ENCODE data around the gene ZNF438. TPM values are rescaled to one million over a fixed set of nuclear protein-coding genes. Genes with fewer than 3 reads are reported as not detected.

The ZNF438 gene
- total and polyA plus RNA-seq, 4 experiments from 2014 or later = 2.0 to 4.5 (median 3.9) TPM

GRCh38 chr10:31072451-31072850, 40.8 kb upstream of the ZNF438 start:
- Histone ChIP-seq H3K9me3 (ENCODE audit: control insufficient read depth in 1 of 2, low read length in 2 of 2) (no peaks in the 10 kb centered on the region), H3K36me3 (ENCODE audit: insufficient read depth, low read length) (no peaks in the 10 kb centered on the region), H3K4me1 (ENCODE audit: insufficient read depth, low read length) (no peaks in the 10 kb centered on the region), H3K27me3 (ENCODE audit: insufficient read depth, low read length) (no peaks in the 10 kb centered on the region), H3K4me3 (ENCODE audit: low read length in 2 of 2) (no peak overlapping the region), H3K27ac (ENCODE audit: low read depth, low read length) (no peak overlapping the region)
- DNase-seq = no peak
- H3K4me1 Mint-ChIP-seq = peaks cover 0 to 1% (median 0%) of the 10 kb centered on the region in 4 donors
- no peaks in the 10 kb centered on the region for H3K9me3 Mint-ChIP-seq
- no peak overlapping the region for H3K27ac Mint-ChIP-seq
- intact Hi-C loops (cut with micrococcal nuclease) = no loop called here
- peaks cover 26 to 40% of the 10 kb centered on the region in 2 donors for H3K27me3 Mint-ChIP-seq
- ChIA-PET CTCF (ENCODE audit: partially characterized antibody) (interaction anchor here (1.9 kb wide), 1 partner anchor 11 kb away, joined by 8 read pairs; no protein-coding TSS in a partner anchor), POLR2A (ENCODE audit: partially characterized antibody) (no interaction called here)
- no peak overlapping the region for H3K4me3 Mint-ChIP-seq
- H3K36me3 Mint-ChIP-seq = no peaks in the 10 kb centered on the region

- H3K4me3 Mint-ChIP-seq = no peak overlapping the region
- Histone ChIP-seq H3K27ac (ENCODE audit: low read depth, low read length) (no peak overlapping the region), H3K4me1 (ENCODE audit: insufficient read depth, low read length) (no peaks in the 10 kb centered on the region), H3K4me3 (ENCODE audit: low read length in 2 of 2) (no peak overlapping the region), H3K36me3 (ENCODE audit: insufficient read depth, low read length) (no peaks in the 10 kb centered on the region), H3K27me3 (ENCODE audit: insufficient read depth, low read length) (no peaks in the 10 kb centered on the region), H3K9me3 (ENCODE audit: control insufficient read depth in 1 of 2, low read length in 2 of 2) (no peaks in the 10 kb centered on the region)
- CTCF ChIA-PET (ENCODE audit: partially characterized antibody) = interaction anchor here (1.9 kb wide), 1 partner anchor 12 kb away, joined by 8 read pairs; no protein-coding TSS in a partner anchor
- peaks cover 0 to 1% (median 0%) of the 10 kb centered on the region in 4 donors for H3K4me1 Mint-ChIP-seq
- no peak for DNase-seq
- peaks cover 26 to 42% of the 10 kb centered on the region in 2 donors for H3K27me3 Mint-ChIP-seq
- H3K36me3 Mint-ChIP-seq = no peaks in the 10 kb centered on the region
- POLR2A ChIA-PET (ENCODE audit: partially characterized antibody) = no interaction called here
- H3K9me3 Mint-ChIP-seq = no peaks in the 10 kb centered on the region
- intact Hi-C loops (cut with micrococcal nuclease) = no loop called here
- peak overlapping the region in 2 of 7 donors; percentile 8 to 13 for H3K27ac Mint-ChIP-seq
Measured at GRCh38 chr10:31071232-31072005, 39.8 kb upstream of the ZNF438 start.

GRCh38 chr10:31070691-31071090, 39.0 kb upstream of the ZNF438 start:
- POLR2A ChIA-PET (ENCODE audit: partially characterized antibody) = no interaction called here

DNA sequence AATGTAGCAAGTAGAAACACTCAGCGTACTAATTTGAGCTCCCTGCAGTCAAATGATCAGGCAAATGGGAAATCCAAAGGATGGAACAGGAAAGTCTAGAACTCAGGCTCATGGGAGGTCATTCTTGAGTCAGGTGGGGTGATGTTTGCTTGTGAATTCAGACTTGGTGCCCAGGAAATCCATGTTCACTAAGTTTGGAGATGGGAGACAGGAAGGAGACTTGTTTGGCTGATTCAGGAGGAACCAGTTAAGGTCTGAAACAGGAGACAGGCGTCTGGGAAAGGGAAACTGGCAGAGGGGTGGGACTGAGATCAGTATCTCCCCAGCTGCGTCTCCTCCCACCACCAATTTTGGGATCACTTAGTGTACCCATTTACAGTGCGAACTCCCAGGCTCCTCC, 38.4 kb upstream of the ZNF438 start:
- H3K27ac ChIP-seq (ENCODE audit: low read depth, low read length) = no peak overlapping the region
- H3K36me3 ChIP-seq (ENCODE audit: insufficient read depth, low read length) = no peaks in the 10 kb centered on the region
- ChIA-PET POLR2A (ENCODE audit: partially characterized antibody) (no interaction called here), CTCF (ENCODE audit: partially characterized antibody) (no interaction called here)
- no peaks in the 10 kb centered on the region for H3K27me3 ChIP-seq (ENCODE audit: insufficient read depth, low read length)
- Mint-ChIP-seq H3K4me1 (peaks cover 0 to 1% (median 0%) of the 10 kb centered on the region in 4 donors), H3K27me3 (peaks cover 26 to 49% of the 10 kb centered on the region in 2 donors), H3K9me3 (no peaks in the 10 kb centered on the region), H3K36me3 (no peaks in the 10 kb centered on the region), H3K4me3 (no peak overlapping the region), H3K27ac (no peak overlapping the region)
- no peak overlapping the region for H3K4me3 ChIP-seq (ENCODE audit: low read length in 2 of 2)
- no peaks in the 10 kb centered on the region for H3K9me3 ChIP-seq (ENCODE audit: control insufficient read depth in 1 of 2, low read length in 2 of 2)
- DNase-seq = no peak
- H3K4me1 ChIP-seq (ENCODE audit: insufficient read depth, low read length) = no peaks in the 10 kb centered on the region
- intact Hi-C loops (cut with micrococcal nuclease) = no loop called here

More at GRCh38 chr10:31070691-31071090, 39.0 kb upstream of the ZNF438 start:
- Mint-ChIP-seq H3K27ac (peak overlapping the region in 1 of 7 donors; percentile 13), H3K4me1 (peaks cover 0 to 1% (median 0%) of the 10 kb centered on the region in 4 donors), H3K36me3 (no peaks in the 10 kb centered on the region), H3K9me3 (no peaks in the 10 kb centered on the region), H3K4me3 (no peak overlapping the region), H3K27me3 (peaks cover 26 to 44% of the 10 kb centered on the region in 2 donors)
- CTCF ChIA-PET (ENCODE audit: partially characterized antibody) = no interaction called here
- Histone ChIP-seq H3K27ac (ENCODE audit: low read depth, low read length) (no peak overlapping the region), H3K4me3 (ENCODE audit: low read length in 2 of 2) (no peak overlapping the region), H3K36me3 (ENCODE audit: insufficient read depth, low read length) (no peaks in the 10 kb centered on the region), H3K27me3 (ENCODE audit: insufficient read depth, low read length) (no peaks in the 10 kb centered on the region), H3K9me3 (ENCODE audit: control insufficient read depth in 1 of 2, low read length in 2 of 2) (no peaks in the 10 kb centered on the region), H3K4me1 (ENCODE audit: insufficient read depth, low read length) (no peaks in the 10 kb centered on the region)
- no peak for DNase-seq
- intact Hi-C loops (cut with micrococcal nuclease) = no loop called here

GRCh38 chr10:31069411-31069810, 37.7 kb upstream of the ZNF438 start:
- H3K27me3 ChIP-seq (ENCODE audit: insufficient read depth, low read length) = no peaks in the 10 kb centered on the region
- H3K27me3 Mint-ChIP-seq = peaks cover 28 to 52% of the 10 kb centered on the region in 2 donors
- peaks cover 0 to 1% (median 0%) of the 10 kb centered on the region in 4 donors for H3K4me1 Mint-ChIP-seq
- no peaks in the 10 kb centered on the region for H3K4me1 ChIP-seq (ENCODE audit: insufficient read depth, low read length)
- H3K9me3 ChIP-seq (ENCODE audit: control insufficient read depth in 1 of 2, low read length in 2 of 2) = no peaks in the 10 kb centered on the region
- H3K9me3 Mint-ChIP-seq = no peaks in the 10 kb centered on the region
- POLR2A ChIA-PET (ENCODE audit: partially characterized antibody) = no interaction called here
- DNase-seq = no peak
- H3K36me3 Mint-ChIP-seq = no peaks in the 10 kb centered on the region
- H3K27ac Mint-ChIP-seq = no peak overlapping the region
- no peak overlapping the region for H3K4me3 Mint-ChIP-seq
- H3K27ac ChIP-seq (ENCODE audit: low read depth, low read length) = no peak overlapping the region
- H3K36me3 ChIP-seq (ENCODE audit: insufficient read depth, low read length) = no peaks in the 10 kb centered on the region
- CTCF ChIA-PET (ENCODE audit: partially characterized antibody) = no interaction called here
- H3K4me3 ChIP-seq (ENCODE audit: low read length in 2 of 2) = no peak overlapping the region
- intact Hi-C loops (cut with micrococcal nuclease) = no loop called here

DNA sequence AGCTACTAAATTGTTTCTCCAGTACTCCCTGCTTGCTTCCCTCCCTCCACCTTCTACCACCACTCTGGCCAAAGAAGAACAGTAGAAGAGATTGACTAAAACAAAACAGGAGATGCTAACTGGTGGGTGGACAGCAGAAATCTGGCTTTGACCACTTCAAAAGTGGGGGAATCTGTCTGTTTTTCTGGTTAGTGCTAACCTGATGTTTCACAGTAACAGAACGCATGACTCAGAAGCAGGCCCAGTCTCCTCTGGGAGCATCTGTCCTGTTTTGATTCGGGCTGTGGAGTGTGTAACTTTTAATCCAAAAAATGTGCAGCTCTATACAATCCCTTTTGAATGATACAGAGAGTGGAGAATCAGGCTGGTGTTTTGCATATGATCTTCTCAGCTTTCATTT, 32.7 kb upstream of the ZNF438 start:
- H3K27ac Mint-ChIP-seq = no peak overlapping the region
- DNase-seq = no peak
- H3K27me3 ChIP-seq (ENCODE audit: insufficient read depth, low read length) = no peaks in the 10 kb centered on the region
- no peaks in the 10 kb centered on the region for H3K9me3 Mint-ChIP-seq
- no peaks in the 10 kb centered on the region for H3K9me3 ChIP-seq (ENCODE audit: control insufficient read depth in 1 of 2, low read length in 2 of 2)
- no peaks in the 10 kb centered on the region for H3K36me3 Mint-ChIP-seq
- H3K4me3 ChIP-seq (ENCODE audit: low read length in 2 of 2) = no peak overlapping the region
- CTCF ChIA-PET (ENCODE audit: partially characterized antibody) = no interaction called here
- H3K4me3 Mint-ChIP-seq = no peak overlapping the region
- POLR2A ChIA-PET (ENCODE audit: partially characterized antibody) = no interaction called here
- intact Hi-C loops (cut with micrococcal nuclease) = no loop called here
- H3K27ac ChIP-seq (ENCODE audit: low read depth, low read length) = no peak overlapping the region
- no peaks in the 10 kb centered on the region for H3K36me3 ChIP-seq (ENCODE audit: insufficient read depth, low read length)
- H3K4me1 ChIP-seq (ENCODE audit: insufficient read depth, low read length) = no peaks in the 10 kb centered on the region
- H3K27me3 Mint-ChIP-seq = peaks cover 19 to 38% of the 10 kb centered on the region in 2 donors
- no peaks in the 10 kb centered on the region for H3K4me1 Mint-ChIP-seq

- no peak for DNase-seq
- H3K4me1 ChIP-seq (ENCODE audit: insufficient read depth, low read length) = no peaks in the 10 kb centered on the region
- ChIA-PET CTCF (ENCODE audit: partially characterized antibody) (no interaction called here), POLR2A (ENCODE audit: partially characterized antibody) (no interaction called here)
- Mint-ChIP-seq H3K4me1 (no peaks in the 10 kb centered on the region), H3K27me3 (peaks cover 18 to 33% of the 10 kb centered on the region in 2 donors), H3K27ac (no peak overlapping the region), H3K36me3 (no peaks in the 10 kb centered on the region), H3K4me3 (no peak overlapping the region), H3K9me3 (no peaks in the 10 kb centered on the region)
- no peak overlapping the region for H3K27ac ChIP-seq (ENCODE audit: low read depth, low read length)
- intact Hi-C loops (cut with micrococcal nuclease) = no loop called here
- H3K27me3 ChIP-seq (ENCODE audit: insufficient read depth, low read length) = no peaks in the 10 kb centered on the region
- H3K4me3 ChIP-seq (ENCODE audit: low read length in 2 of 2) = no peak overlapping the region
- H3K36me3 ChIP-seq (ENCODE audit: insufficient read depth, low read length) = no peaks in the 10 kb centered on the region
- H3K9me3 ChIP-seq (ENCODE audit: control insufficient read depth in 1 of 2, low read length in 2 of 2) = no peaks in the 10 kb centered on the region
Measured at GRCh38 chr10:31063841-31064240, 32.2 kb upstream of the ZNF438 start.
